IMR-90 (cell line): ENCODE measurements around the gene MARCKSL1. TPM values are rescaled to one million over a fixed set of nuclear protein-coding genes. Genes with fewer than 3 reads are reported as not detected.
A peak's percentile ranks its signal among the peaks of the same experiment; 100 is the strongest.

Experiments
- ATAC-seq: fragments of 200-7000 bp; cut with Tn5 transposase; 2 replicates; pipeline ENCODE4 v1.9.1; 2020; ENCODE audit warnings: low read depth, mild to moderate bottlenecking, moderate library complexity
- BruUV-seq: library from RNA; stranded (reverse); fragments of 400-500 nt; replicated peaks from 2 replicates; lab custom pipeline; 2021; lab: Mats Ljungman, UMichigan
- CTCF ChIA-PET: fragments of 300-600 bp; formaldehyde crosslinking; extraction: SDS; loops from one replicate; lab custom pipeline; 2021; ENCODE audit warnings: antibody characterized with exemption; lab: Yijun Ruan, JAX
- POLR2A ChIA-PET: fragments of 300-600 bp; sonication (Branson Sonifier 250); formaldehyde crosslinking; loops from one replicate; lab custom pipeline; 2022; ENCODE audit warnings: antibody characterized with exemption; ENCODE audit not compliant: unreplicated experiment; lab: Charles Lee
- DNase-seq: peaks from one replicate; pipeline ENCODE4 v3.0.0; 2013
- H2AFZ ChIP-seq: replicated peaks from 2 replicates; pipeline ENCODE3; 2013; ENCODE audit warnings: low read length, mild to moderate bottlenecking; ENCODE audit not compliant: poor library complexity
- H2AK5ac ChIP-seq: 2 replicates; pipeline ENCODE4 v1.6.1; 2013; ENCODE audit warnings: low read depth, low read length, inconsistent platforms
- H2AK9ac ChIP-seq: replicated peaks from 2 replicates; pipeline ENCODE3; 2013; ENCODE audit warnings: mild to moderate bottlenecking, low read depth, low read length, moderate library complexity; ENCODE audit not compliant: poor library complexity
- H2BK120ac ChIP-seq: 2 replicates; pipeline ENCODE4 v1.6.1; 2013; ENCODE audit warnings: low read depth, low read length, inconsistent platforms
- H2BK15ac ChIP-seq: 3 replicates; pipeline ENCODE4 v1.6.1; 2013; ENCODE audit warnings: low read depth, low read length, inconsistent platforms
- H2BK20ac ChIP-seq: 2 replicates; pipeline ENCODE4 v1.6.1; 2013; ENCODE audit warnings: low read depth, mild to moderate bottlenecking, inconsistent platforms, low read length, moderate library complexity
- H2BK5ac ChIP-seq: 2 replicates; pipeline ENCODE4 v1.6.1; 2013; ENCODE audit warnings: mild to moderate bottlenecking, low read depth, low read length, inconsistent platforms; ENCODE audit not compliant: poor library complexity, severe bottlenecking
- H3K14ac ChIP-seq: replicated peaks from 2 replicates; pipeline ENCODE4 v1.6.1; 2013; ENCODE audit warnings: low read depth, low read length, inconsistent platforms
- H3K18ac ChIP-seq: 2 replicates; pipeline ENCODE4 v1.6.1; 2013; ENCODE audit warnings: low read depth, low read length, control low read depth
- H3K23ac ChIP-seq: 2 replicates; pipeline ENCODE4 v1.6.1; 2013; ENCODE audit warnings: low read depth, low read length, inconsistent platforms
- H3K27ac ChIP-seq: 2 replicates; pipeline ENCODE4 v1.5.1; 2013; ENCODE audit warnings: mild to moderate bottlenecking, control low read depth, low read length; ENCODE audit not compliant: insufficient read depth
- H3K27me3 ChIP-seq: 2 replicates; pipeline ENCODE4 v1.6.1; 2013; ENCODE audit warnings: low read length; ENCODE audit not compliant: control insufficient read depth, insufficient read depth
- H3K36me3 ChIP-seq: 2 replicates; pipeline ENCODE4 v1.6.1; 2013; ENCODE audit warnings: low read length, mixed read lengths; ENCODE audit not compliant: control insufficient read depth, insufficient read depth
- H3K4ac ChIP-seq: 2 replicates; pipeline ENCODE4 v1.6.1; 2013; ENCODE audit warnings: low read depth, low read length, inconsistent platforms
- H3K4me1 ChIP-seq: 2 replicates; pipeline ENCODE4 v1.6.1; 2013; ENCODE audit warnings: low read length, mixed read lengths; ENCODE audit not compliant: control insufficient read depth, insufficient read depth
- H3K4me2 ChIP-seq: 2 replicates; pipeline ENCODE4 v1.6.1; 2013; ENCODE audit warnings: low read depth, mild to moderate bottlenecking, control low read depth, low read length, moderate library complexity
- H3K4me3 ChIP-seq: 2 replicates; pipeline ENCODE4 v1.5.1; 2013; ENCODE audit warnings: low read depth, mild to moderate bottlenecking, control low read depth, low read length, moderate library complexity; ENCODE audit not compliant: insufficient read depth
- H3K56ac ChIP-seq: 2 replicates; pipeline ENCODE4 v1.6.1; 2013; ENCODE audit warnings: low read length, inconsistent platforms; ENCODE audit not compliant: insufficient read depth; ENCODE audit errors: extremely low read depth
- H3K79me1 ChIP-seq, 2 experiments: 2 replicates each; pipeline ENCODE4 v1.6.1; 2013; ENCODE audit warnings: low read length in 2 of 2, inconsistent platforms in 1 of 2, low read depth in 1 of 2
- H3K9ac ChIP-seq: 2 replicates; pipeline ENCODE4 v1.6.1; 2013; ENCODE audit warnings: low read depth, low read length, control low read depth
- H3K9me1 ChIP-seq: 2 replicates; pipeline ENCODE4 v1.6.1; 2013; ENCODE audit warnings: low read length, inconsistent platforms; ENCODE audit not compliant: insufficient read depth
- H3K9me3 ChIP-seq: 2 replicates; pipeline ENCODE4 v1.6.1; 2013; ENCODE audit warnings: low read length; ENCODE audit not compliant: control insufficient read depth, insufficient read depth
- H4K20me1 ChIP-seq: 2 replicates; pipeline ENCODE4 v1.6.1; 2013; ENCODE audit warnings: low read length, inconsistent platforms; ENCODE audit not compliant: insufficient read depth
- H4K5ac ChIP-seq: 2 replicates; pipeline ENCODE4 v1.6.1; 2013; ENCODE audit warnings: mild to moderate bottlenecking, low read depth, low read length, control low read depth
- H4K8ac ChIP-seq, 2 experiments: 2 replicates each; pipeline ENCODE4 v1.6.1; 2013; ENCODE audit warnings: low read depth in 2 of 2, low read length in 2 of 2, control low read depth in 1 of 2, inconsistent platforms in 1 of 2
- H4K91ac ChIP-seq: 2 replicates; pipeline ENCODE4 v1.6.1; 2013; ENCODE audit warnings: low read depth, low read length, inconsistent platforms; ENCODE audit not compliant: insufficient read depth
- CHD1 ChIP-seq: IDR thresholded peaks from 2 replicates; pipeline ENCODE4 v1.6.1; 2012; ENCODE audit warnings: low read depth, low read length, improper control_type of control experiment
- MXI1 ChIP-seq: IDR thresholded peaks from 2 replicates; pipeline ENCODE4 v1.6.1; 2012; ENCODE audit warnings: low read depth, mild to moderate bottlenecking, low read length, moderate library complexity, borderline replicate concordance
- WGBS, 2 experiments: methylation state at CpG; one replicate each; pipeline versions ENCODE4 v1.1.5 to v1.1.7; 2013; ENCODE audit warnings: missing lambda C conversion rate in 2 of 2; ENCODE audit not compliant: insufficient read length in 1 of 2; ENCODE audit errors: extremely low coverage in 2 of 2; 5-methylcytosine and 5-hydroxymethylcytosine counted together
- dilution Hi-C: fragments of 300-500 bp; cut with HindIII; formaldehyde crosslinking; loops from one replicate; pipeline ENCODE4 v1.14.3; 2018; ENCODE audit warnings: low sequenced_read_pairs; ENCODE audit not compliant: unreplicated experiment
- in situ Hi-C: fragments of 300-500 bp; cut with MboI; formaldehyde crosslinking; loops from 3 replicates; pipeline ENCODE4 v1.14.3; 2019; ENCODE audit warnings: low sequenced_read_pairs, inconsistent platforms, mixed read lengths
- intact Hi-C: fragments of 100-400 bp; cut with micrococcal nuclease; formaldehyde crosslinking; loops from 2 replicates; pipeline ENCODE4 v1.10.0; 2022
- polyA plus RNA-seq, 3 experiments: library from polyadenylated mRNA; depleted of rRNA; stranded (reverse); fragments of >200 nt; gene quantifications; 2 replicates each; pipeline ENCODE4 v1.2.3, GENCODE V29; 2012; ENCODE audit warnings: low replicate concordance in 1 of 3
- total RNA-seq: library from RNA; depleted of rRNA; stranded (reverse); fragments of >200 nt; gene quantifications from 2 replicates; pipeline ENCODE4 v1.2.3, GENCODE V29; 2012

The MARCKSL1 gene
- total and polyA plus RNA-seq, 2 of the 4 experiments (the other 2 are of a cell fraction): 37.5 to 218 TPM

DNA sequence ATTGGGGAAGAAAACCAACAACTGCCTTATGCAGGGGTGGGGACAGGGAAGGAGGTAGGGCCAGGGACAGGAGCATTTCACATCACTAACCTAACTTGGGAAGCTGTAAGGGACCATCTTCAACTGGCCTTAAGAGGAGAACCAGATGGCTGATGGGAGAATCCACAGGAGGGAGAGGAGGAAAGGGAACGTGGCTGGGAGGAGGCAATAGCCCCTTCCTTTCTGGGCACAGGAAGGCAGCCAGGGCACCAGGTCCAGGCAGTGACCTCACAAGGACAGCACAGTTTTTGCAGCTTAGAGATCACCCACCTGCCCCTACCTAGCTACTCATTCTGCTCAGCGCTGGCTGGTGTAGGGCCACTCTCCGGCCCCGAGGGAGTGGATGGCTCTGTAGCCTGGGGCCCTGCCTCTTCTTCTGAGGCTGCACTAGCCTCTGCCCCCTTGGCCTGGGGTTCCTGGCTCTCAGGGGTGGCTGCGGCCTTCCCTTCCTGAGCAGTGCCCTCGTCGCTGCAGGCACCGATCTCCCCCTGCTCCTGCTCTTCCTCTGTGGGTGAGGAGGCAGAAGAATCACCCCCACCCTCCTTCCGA lies 1.7 kb downstream of the MARCKSL1 start:
- ChIA-PET CTCF (interaction anchor here (0.7 kb wide), 1 partner anchor 119 kb away, joined by 3 read pairs; no protein-coding TSS in a partner anchor), POLR2A (no interaction called here)
- Histone ChIP-seq H2AK5ac (peak overlapping the region; percentile 66), H4K91ac (no peak overlapping the region), H2BK5ac (no peak overlapping the region), H3K79me1 (peaks cover 19 to 55% of the 10 kb centered on the region in 2 experiments; a peak in 3 of 4 replicates), H4K8ac (no peak overlapping the region), H3K14ac (peak overlapping the region; percentile 85), H3K4me3 (peak overlapping the region; percentile 85), H3K36me3 (peaks cover 49% of the 10 kb centered on the region), H3K4me1 (peaks cover 6% of the 10 kb centered on the region), H3K4ac (peak overlapping the region; percentile 77), H2BK20ac (no peak overlapping the region), H3K18ac (no peak overlapping the region), H3K9me1 (peaks cover 12% of the 10 kb centered on the region; the same call in 1 of the 2 replicates), H3K9me3 (no peaks in the 10 kb centered on the region), H2AK9ac (peak overlapping the region; percentile 97), H3K27ac (peak overlapping the region; percentile 44), H4K5ac (no peak overlapping the region), H3K27me3 (no peaks in the 10 kb centered on the region), H3K56ac (no peak overlapping the region), H3K23ac (peak overlapping the region; percentile 50), H3K9ac (peak overlapping the region; percentile 81), H4K20me1 (peaks cover 34% of the 10 kb centered on the region), H3K4me2 (peak overlapping the region; percentile 95), H2BK15ac (no peak overlapping the region), H2BK120ac (no peak overlapping the region), H2AFZ (peak overlapping the region; percentile 24)
- in situ Hi-C loops (no loop called here), dilution Hi-C loops (no loop called here), intact Hi-C loops (loop anchor here (1.0 to 5.0 kb wide), 2 partner anchors 92 to 119 kb away; no protein-coding TSS in a partner anchor)
- no peak; the same call in 1 of the 2 replicates for ATAC-seq
- no CpG with 5 or more reads among the region's 9 CpGs for WGBS, 2 experiments
- DNase-seq: no peak
- TF ChIP-seq MXI1: no peak
- no peak; the same call in 1 of the 2 replicates for TF ChIP-seq CHD1
- no TSS peak for BruUV-seq
